Measurements from ENCODE around the gene GPC5. TPM values are rescaled to one million over a fixed set of nuclear protein-coding genes. Genes with fewer than 3 reads are reported as not detected.
A peak's percentile ranks its signal among the peaks of the same experiment; 100 is the strongest.

Gene GPC5
- total and polyA plus RNA-seq, 9 of the 15 experiments (the other 6 are each of a cell fraction or from before 2014, with no cell fraction given): 0.18 to 0.27 TPM; not detected in 7

DNA sequence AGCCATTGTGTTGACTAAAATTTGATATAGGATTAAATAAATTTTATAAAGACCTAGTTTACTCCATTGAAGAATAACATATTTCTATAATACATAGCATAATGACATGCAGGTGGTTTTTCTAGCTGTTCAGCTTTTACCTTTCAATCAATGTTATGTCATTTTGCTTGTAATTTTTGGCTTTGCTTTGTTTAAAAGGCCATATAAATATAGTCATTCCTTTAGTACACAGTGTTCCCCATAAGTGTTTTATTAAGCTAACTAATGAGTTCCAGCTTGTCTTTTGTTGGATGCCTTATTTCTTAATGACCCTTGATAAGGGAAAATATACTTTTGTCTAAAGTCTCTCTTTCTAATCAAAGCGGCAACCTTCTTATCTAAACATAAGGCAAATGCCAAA, 921.9 kb downstream of the GPC5 start:
- no peak overlapping the region for H3K9ac ChIP-seq (ENCODE audit: insufficient read depth in 1 of 2, low read depth in 2 of 2, low read length in 2 of 2)
- ChIA-PET POLR2A (no interaction called here), CTCF (ENCODE audit: low intra/inter-chr PET ratio) (no interaction called here)
- H3K4me2 ChIP-seq (ENCODE audit: insufficient read depth, low read length): no peak overlapping the region
- FAIRE-seq (no peak), ATAC-seq (no peak), DNase-seq (ENCODE audit: extremely low read depth in 1 of 4, low spot score in 3 of 4) (no peak)
- H3K9me3 ChIP-seq (replicated peaks; ENCODE audit: control insufficient read depth, insufficient read depth, low read depth, low read length): no peaks in the 10 kb centered on the region
- WGBS (ENCODE audit: insufficient coverage, low coverage, missing lambda C conversion rate): 3% methylated on average over 1 of the region's 1 CpG
- H2AFZ ChIP-seq (ENCODE audit: low read depth, low read length): no peak overlapping the region
- intact Hi-C loops (cut with micrococcal nuclease): no loop called here
- no peaks in the 10 kb centered on the region for H3K79me2 ChIP-seq (ENCODE audit: control insufficient read depth, insufficient read depth, low read length)
- no peaks in the 10 kb centered on the region for H3K27me3 ChIP-seq (ENCODE audit: control insufficient read depth in 2 of 2, insufficient read depth in 2 of 2, low read length in 2 of 2)
- TF ChIP-seq FOXJ2 (tag; IDR thresholded peaks at IDR 0.05) (0 out of 2 replicates have a peak, but pooled peaks have one; percentile 39), RBM34 (IDR thresholded peaks at IDR 0.05; ENCODE audit: borderline replicate concordance, insufficient read depth, low read length) (no peak)
- no peaks in the 10 kb centered on the region for H3K4me1 ChIP-seq (replicated peaks in 1 of 2; ENCODE audit: control insufficient read depth in 2 of 2, insufficient read depth in 2 of 2, low read length in 2 of 2)
- H3K27ac ChIP-seq (ENCODE audit: extremely low read depth, low read depth, low read length): no peak overlapping the region
- H3K36me3 ChIP-seq (ENCODE audit: control insufficient read depth, insufficient read depth, low read length): no peaks in the 10 kb centered on the region
- H3K9me1 ChIP-seq (ENCODE audit: control insufficient read depth, insufficient read depth, low read length): no peaks in the 10 kb centered on the region
- BruUV-seq (replicated peaks): no TSS peak
- H4K20me1 ChIP-seq (replicated peaks; ENCODE audit: control insufficient read depth, insufficient read depth, low read length): no peaks in the 10 kb centered on the region
- no peak overlapping the region for H3K4me3 ChIP-seq
- in situ Hi-C loops (cut with MboI): no loop called here

DNA sequence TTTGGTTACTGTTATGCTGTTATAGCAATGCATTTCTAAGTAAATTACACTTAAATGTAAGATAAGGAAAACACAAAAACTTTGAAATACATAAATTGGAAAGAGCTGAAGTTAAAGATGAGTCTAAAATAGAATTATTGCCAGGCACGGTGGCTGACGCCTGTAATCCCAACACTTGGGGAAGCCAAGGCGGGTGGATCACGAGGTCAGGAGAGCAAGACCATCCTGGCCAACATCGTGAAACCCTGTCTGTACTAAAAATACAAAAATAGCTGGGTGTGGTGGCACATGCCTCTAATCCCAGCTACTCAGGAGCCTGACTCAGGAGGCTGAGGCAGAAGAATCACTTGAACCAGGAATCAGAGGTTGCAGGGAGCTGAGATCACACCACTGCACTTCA, 922.8 kb downstream of the GPC5 start:
- BruUV-seq (replicated peaks): no TSS peak
- in situ Hi-C loops (cut with MboI) (no loop called here), intact Hi-C loops (cut with micrococcal nuclease) (no loop called here)
- no peaks in the 10 kb centered on the region for H3K36me3 ChIP-seq (ENCODE audit: control insufficient read depth, insufficient read depth, low read length)
- H3K4me3 ChIP-seq: no peak overlapping the region
- TF ChIP-seq ZNF134 (CRISPR knock-in tag; conservative IDR thresholded peaks at IDR 0.05): no peak
- no peak for TF ChIP-seq POU5F1 (IDR thresholded peaks at IDR 0.05; ENCODE audit: borderline replicate concordance, low read depth, low read length, partially characterized antibody)
- TF ChIP-seq THAP12 (CRISPR knock-in tag; IDR thresholded peaks at IDR 0.05): no peak
- TF ChIP-seq SMARCA5 (IDR thresholded peaks at IDR 0.05): no peak
- TF ChIP-seq ZNF76 (CRISPR knock-in tag; IDR thresholded peaks at IDR 0.05; ENCODE audit: borderline replicate concordance): no peak
- TF ChIP-seq EGR1 (conservative IDR thresholded peaks at IDR 0.05): no peak
- TF ChIP-seq PHB2 (IDR thresholded peaks at IDR 0.05; ENCODE audit: low read depth): no peak
- no peak for TF ChIP-seq TARDBP (IDR thresholded peaks at IDR 0.05)
- DNase-seq (ENCODE audit: extremely low read depth in 1 of 4, low spot score in 3 of 4) (no peak), ATAC-seq (no peak; the same call in 2 of the 3 replicates), FAIRE-seq (no peak)
- no peaks in the 10 kb centered on the region for H3K9me1 ChIP-seq (ENCODE audit: control insufficient read depth, insufficient read depth, low read length)
- H3K79me2 ChIP-seq (ENCODE audit: control insufficient read depth, insufficient read depth, low read length): no peaks in the 10 kb centered on the region
- no peak overlapping the region for H3K9ac ChIP-seq (ENCODE audit: insufficient read depth in 1 of 2, low read depth in 2 of 2, low read length in 2 of 2)
- no peak overlapping the region for H3K4me2 ChIP-seq (ENCODE audit: insufficient read depth, low read length)
- H3K9me3 ChIP-seq (replicated peaks; ENCODE audit: control insufficient read depth, insufficient read depth, low read depth, low read length): no peaks in the 10 kb centered on the region
- H3K27ac ChIP-seq (ENCODE audit: extremely low read depth, low read depth, low read length): no peak overlapping the region
- ChIA-PET CTCF (ENCODE audit: low intra/inter-chr PET ratio) (no interaction called here), POLR2A (no interaction called here)
- no peaks in the 10 kb centered on the region for H4K20me1 ChIP-seq (replicated peaks; ENCODE audit: control insufficient read depth, insufficient read depth, low read length)
- H3K4me1 ChIP-seq (replicated peaks in 1 of 2; ENCODE audit: control insufficient read depth in 2 of 2, insufficient read depth in 2 of 2, low read length in 2 of 2): no peaks in the 10 kb centered on the region
- WGBS (ENCODE audit: insufficient coverage, low coverage, missing lambda C conversion rate): 1% methylated on average over 5 of the region's 5 CpGs
- no peak overlapping the region for H2AFZ ChIP-seq (ENCODE audit: low read depth, low read length)
- H3K27me3 ChIP-seq (ENCODE audit: control insufficient read depth in 2 of 2, insufficient read depth in 2 of 2, low read length in 2 of 2): no peaks in the 10 kb centered on the region
